Measurements from ENCODE around the gene NAA38. TPM values are rescaled to one million over a fixed set of nuclear protein-coding genes. Genes with fewer than 3 reads are reported as not detected.
"Not testable (repeated sequence)": the region's sequence is repeated elsewhere in the genome, so short reads cannot be mapped to it uniquely, and the experiment has no call there.

The NAA38 gene
- polyA plus RNA-seq, 3 donors = 69.0 to 191 (median 132) TPM

DNA sequence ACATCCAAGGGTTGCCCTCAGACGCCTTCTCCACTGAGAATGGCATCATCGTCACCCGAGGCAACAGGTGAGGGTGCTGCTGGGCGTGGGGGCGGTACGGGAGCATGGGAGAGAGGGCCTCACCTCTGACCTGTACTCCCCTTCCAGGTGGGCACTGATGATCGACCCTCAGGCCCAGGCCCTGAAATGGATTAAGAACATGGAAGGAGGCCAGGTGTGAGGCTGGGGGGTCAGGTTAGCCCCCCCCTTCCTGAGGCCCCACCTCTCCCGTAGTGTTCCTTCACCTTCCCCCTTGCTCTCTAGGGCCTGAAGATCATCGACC, 39.8 kb downstream of the NAA38 start:
- 82 to 89% (median 87%) methylated on average over 9 of the region's 9 CpGs for WGBS, 3 donors
- H3K27ac ChIP-seq (ENCODE audit: low read depth, low read length) = no peak overlapping the region

DNA sequence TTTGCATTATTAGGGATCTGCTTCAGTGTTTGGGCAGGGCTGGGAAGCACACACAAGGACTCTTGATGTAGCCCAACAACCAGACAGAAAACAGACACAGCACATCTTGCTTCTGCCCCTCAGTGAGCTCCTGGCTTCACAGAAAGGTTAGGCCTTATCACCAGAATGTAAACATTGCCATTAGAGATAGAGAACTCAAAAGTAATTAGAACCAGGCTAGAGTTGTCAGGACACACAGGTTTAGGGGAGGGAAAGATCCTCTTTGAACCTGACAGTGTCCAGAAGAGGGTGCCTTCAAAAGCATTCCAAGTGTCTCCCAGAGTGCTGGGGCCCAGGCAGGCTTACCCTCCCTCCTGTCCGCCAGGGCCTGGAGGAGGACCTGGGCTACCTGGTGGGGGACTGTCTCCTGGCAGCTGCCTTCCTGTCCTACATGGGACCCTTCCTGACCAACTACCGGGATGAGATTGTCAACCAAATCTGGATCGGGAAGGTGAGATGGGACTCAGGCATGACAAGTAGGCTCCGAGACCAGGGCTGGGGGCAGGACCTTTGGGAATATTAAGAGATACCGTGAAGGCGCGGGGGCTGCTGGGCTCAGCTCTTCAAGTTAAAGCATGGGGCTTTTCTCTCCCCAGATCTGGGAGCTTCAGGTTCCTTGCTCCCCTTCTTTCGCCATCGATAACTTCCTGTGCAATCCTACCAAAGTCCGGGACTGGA, 40.3 kb downstream of the NAA38 start:
- H3K27ac ChIP-seq (ENCODE audit: low read depth, low read length) = no peak overlapping the region
- WGBS, 3 donors = 65 to 80% (median 79%) methylated on average over 10 of the region's 10 CpGs

DNA sequence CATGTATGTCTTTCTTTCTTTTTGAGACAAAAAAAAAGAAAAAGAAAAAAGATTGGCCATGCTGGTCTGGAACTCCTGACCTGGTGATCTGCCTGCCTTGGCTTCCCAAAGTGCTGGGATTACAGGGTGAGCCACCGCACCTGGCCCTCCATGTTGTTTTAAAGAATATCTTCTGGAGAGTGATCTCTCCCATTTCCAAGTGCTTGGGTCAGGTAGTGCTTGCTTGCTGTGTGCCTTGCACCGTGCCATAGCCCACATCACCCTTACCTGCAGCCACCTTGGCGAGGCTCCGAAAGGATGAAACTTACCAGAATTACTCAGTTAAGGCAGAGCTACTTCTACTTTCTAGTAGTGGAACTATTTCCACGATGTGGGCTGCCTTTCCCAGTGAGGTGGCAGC, 42.4 kb downstream of the NAA38 start:
- WGBS, 3 donors = 93% methylated on average over 5 of the region's 5 CpGs
- no peak overlapping the region for H3K27ac ChIP-seq (ENCODE audit: low read depth, low read length)

GRCh38 chr17:7811251-7811650, 46.1 kb downstream of the NAA38 start:
- 67 to 89% (median 78%) methylated on average over 3 of the region's 3 CpGs for WGBS, 3 donors
- H3K27ac ChIP-seq (ENCODE audit: low read depth, low read length) = no peak overlapping the region

- not testable (repeated sequence) for H3K27ac ChIP-seq (ENCODE audit: low read depth, low read length)
- WGBS, 3 donors = 72 to 87% (median 75%) methylated on average over 9 of the region's 9 CpGs
Observed at GRCh38 chr17:7809791-7810343, 47.5 kb downstream of the NAA38 start.

- no peak overlapping the region for H3K27ac ChIP-seq (ENCODE audit: low read depth, low read length)
- WGBS, 3 donors = 78 to 84% (median 78%) methylated on average over 11 of the region's 11 CpGs
Observed at GRCh38 chr17:7809086-7809790, 48.1 kb downstream of the NAA38 start.

- no peak overlapping the region for H3K27ac ChIP-seq (ENCODE audit: low read depth, low read length)
- 87 to 94% (median 90%) methylated on average over 21 of the region's 21 CpGs for WGBS, 3 donors
Observed at GRCh38 chr17:7807206-7807605, 50.2 kb downstream of the NAA38 start.

Other genes with a start within 250 kb of the NAA38 start
- gene FXR2, start 242.7 kb downstream of the NAA38 start, polyA plus RNA-seq = 10 to 100 TPM; 14.7 to 29.9 (median 23.3) TPM
- gene SAT2, start 229.7 kb downstream of the NAA38 start, polyA plus RNA-seq = 100 to 1,000 TPM in 2 of 3 donors, 10 to 100 TPM in 1; 93.7 to 142 (median 130) TPM
- under 1 TPM; 0.32 to 0.67 (median 0.45) TPM for gene SHBG, start 227.4 kb downstream of the NAA38 start, polyA plus RNA-seq
- gene ATP1B2, start 206.6 kb downstream of the NAA38 start, polyA plus RNA-seq = 1 to 10 TPM in 2 of 3 donors, under 1 TPM in 1; 0.51 to 2.2 (median 1.5) TPM
- gene TP53, start 170.1 kb downstream of the NAA38 start, polyA plus RNA-seq = 10 to 100 TPM; 13.5 to 17.8 (median 16.6) TPM
- 1 to 10 TPM; 2.8 to 5.6 (median 5.0) TPM for gene WRAP53, start 169.1 kb downstream of the NAA38 start, polyA plus RNA-seq
- 1 to 10 TPM in 1 of 3 donors, under 1 TPM in 2; 0.54 to 1.1 (median 0.89) TPM for gene EFNB3, start 152.4 kb downstream of the NAA38 start, polyA plus RNA-seq
- gene DNAH2, start 139.8 kb downstream of the NAA38 start, polyA plus RNA-seq = under 1 TPM; 0.03 to 0.79 (median 0.19) TPM
- gene KDM6B, start 23.3 kb downstream of the NAA38 start, polyA plus RNA-seq = 10 to 100 TPM in 2 of 3 donors, 1 to 10 TPM in 1; 4.6 to 44.6 (median 21.6) TPM
- 10 to 100 TPM; 10.4 to 85.7 (median 77.4) TPM for gene TMEM88, start 2.5 kb downstream of the NAA38 start, polyA plus RNA-seq
- 10 to 100 TPM in 2 of 3 donors, 1 to 10 TPM in 1; 8.9 to 15.4 (median 11.2) TPM for gene CYB5D1, start 444 bp upstream of the NAA38 start, polyA plus RNA-seq
- gene CHD3, start 31.2 kb upstream of the NAA38 start, polyA plus RNA-seq = 100 to 1,000 TPM in 1 of 3 donors, 10 to 100 TPM in 2; 38.4 to 169 (median 39.4) TPM
- gene RNF227, start 58.7 kb upstream of the NAA38 start, polyA plus RNA-seq = 1 to 10 TPM; 1.9 to 2.2 (median 2.0) TPM
- gene KCNAB3, start 72.3 kb upstream of the NAA38 start, polyA plus RNA-seq = 1 to 10 TPM in 2 of 3 donors, under 1 TPM in 1; 0.77 to 1.9 (median 1.7) TPM
- 100 to 1,000 TPM in 1 of 3 donors, 10 to 100 TPM in 2; 51.1 to 132 (median 89.0) TPM for gene TRAPPC1, start 74.4 kb upstream of the NAA38 start, polyA plus RNA-seq
- gene CNTROB, start 74.6 kb upstream of the NAA38 start, polyA plus RNA-seq = 10 to 100 TPM; 10.8 to 28.0 (median 15.7) TPM
- gene GUCY2D, start 145.1 kb upstream of the NAA38 start, polyA plus RNA-seq = under 1 TPM; 0.04 to 0.15 (median 0.11) TPM
- 1 to 10 TPM in 2 of 3 donors, under 1 TPM in 1; 0.71 to 1.2 (median 1.0) TPM for gene ALOX15B, start 181.5 kb upstream of the NAA38 start, polyA plus RNA-seq
- gene ALOX12B, start 230.2 kb upstream of the NAA38 start, polyA plus RNA-seq = under 1 TPM in 1 of 3 donors, not detected in 2; 0.79 TPM